MM.1S (cell line): ENCODE data around the gene ZNF490.

ENCODE experiments used
- CTCF ChIP-seq: fragments of 300-600 bp; sonication (generic); IDR thresholded peaks from 2 replicates; pipeline ENCODE4 v1.5.1; 2016; ENCODE audit warnings: antibody characterized with exemption, low read length, mixed read lengths
- EZH2 ChIP-seq: fragments of 300-600 bp; sonication (generic); optimal IDR thresholded peaks from 2 replicates; pipeline ENCODE3; 2017; ENCODE audit warnings: low read depth, mild to moderate bottlenecking, antibody characterized with exemption, low read length, mixed read lengths
- EZH2phosphoT487 ChIP-seq: fragments of 300-600 bp; sonication (generic); IDR thresholded peaks from 2 replicates; pipeline ENCODE4 v1.6.1; 2018; ENCODE audit warnings: antibody characterized with exemption, low read length

- TF ChIP-seq CTCF (no peak), EZH2phosphoT487 (no peak), EZH2 (no peak)
Measured at GRCh38 chr19:12555456-12555930, 55.1 kb downstream of the ZNF490 start.
